Erythroblast (primary cell): ENCODE data around the gene ADAMTS2.

Experiments used
- GATA1 ChIP-seq: IDR thresholded peaks from 2 replicates; pipeline ENCODE4 v1.6.1; 2011; ENCODE audit warnings: low read depth, mild to moderate bottlenecking, control low read depth, low read length, moderate library complexity
- POLR2A ChIP-seq: IDR thresholded peaks from 2 replicates; pipeline ENCODE4 v1.6.1; 2011; ENCODE audit warnings: mild to moderate bottlenecking, low read length

GRCh38 chr5:179345183-179345432 lies 153 bp downstream of the ADAMTS2 start:
- TF ChIP-seq POLR2A, result no peak
- no peak for TF ChIP-seq GATA1
